A549 treated with AZD9567 at 1 μM for 4 hours (cell line): ENCODE results near the gene KATNAL1. TPM values are rescaled to one million over a fixed set of nuclear protein-coding genes. Genes with fewer than 3 reads are reported as not detected.

Source experiments
- total RNA-seq: library from RNA; stranded (reverse); fragments of 200-300 nt; extraction: Qiagen RNA extraction; gene quantifications from 5 replicates; pipeline ENCODE4 v1.2.3, GENCODE V29; 2022; ENCODE audit not compliant: insufficient read depth

KATNAL1 gene
- total RNA-seq, result 4.6 to 7.0 TPM (median 6.2 TPM) in 5 replicates

GRCh38 chr13:30307194-30307970 is at the start of gene KATNAL1:
TSS of gene KATNAL1 (minus strand) at chr13:30307551. CDS start at chr13:30283777, 23,774 bp downstream.

Other genes starting within 250 kb of the KATNAL1 start
- gene UBE2L5, start 114.9 kb upstream of the KATNAL1 start, total RNA-seq, result not detected in 5 replicates
- gene HMGB1, start 158.4 kb upstream of the KATNAL1 start, total RNA-seq, result 519 to 750 TPM (median 565 TPM) in 5 replicates